GM18858 (cell line): ENCODE measurements around the gene EXOC7.

Experiments used
- ATAC-seq: cut with Tn5 transposase; IDR thresholded peaks from one replicate; pipeline ENCODE4 v1.9.1; 2021; ENCODE audit not compliant: unreplicated experiment

The EXOC7 gene

DNA sequence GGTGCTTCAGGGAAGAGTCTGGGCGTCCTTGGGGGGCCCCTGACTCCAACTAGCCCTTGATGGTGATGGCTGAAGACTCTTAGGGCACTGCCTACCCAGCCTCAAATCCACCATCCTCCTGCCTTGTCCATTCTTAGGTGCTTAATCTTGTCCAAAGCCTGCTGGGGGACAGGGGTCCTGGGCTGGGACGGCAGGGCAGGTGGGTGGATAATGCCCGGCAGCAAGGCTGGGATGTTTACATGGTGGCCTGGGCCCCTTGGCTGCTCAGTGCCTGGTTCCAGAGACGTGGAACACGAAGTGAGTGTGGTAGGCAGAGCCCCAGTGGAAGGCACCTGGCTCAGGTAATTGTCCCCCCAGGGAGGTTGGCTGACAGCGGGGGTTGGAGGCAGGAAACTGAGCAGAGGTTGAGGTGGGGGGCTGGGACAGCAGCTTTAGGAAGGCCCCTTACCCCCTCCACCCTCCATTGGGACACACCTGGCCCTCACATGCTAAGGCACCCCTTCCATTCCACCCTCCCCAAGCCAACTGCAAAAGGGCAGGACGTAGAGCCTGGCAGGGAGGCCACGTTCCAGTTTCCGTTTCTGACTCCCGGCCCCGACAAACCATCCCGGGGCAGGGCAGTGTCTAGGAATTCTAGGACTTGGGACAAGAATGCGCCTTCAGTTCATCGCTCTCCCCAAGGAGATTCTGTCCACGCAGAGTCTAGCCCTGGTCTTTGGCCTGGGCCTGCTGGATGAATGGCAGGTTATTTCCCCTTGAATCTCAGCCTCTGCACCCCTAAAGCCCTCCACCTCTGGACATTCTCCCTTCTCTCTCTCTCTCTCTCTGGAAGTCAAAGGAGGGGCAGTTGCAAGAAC is 35.5 kb upstream of the EXOC7 start:
- no peak for ATAC-seq

DNA sequence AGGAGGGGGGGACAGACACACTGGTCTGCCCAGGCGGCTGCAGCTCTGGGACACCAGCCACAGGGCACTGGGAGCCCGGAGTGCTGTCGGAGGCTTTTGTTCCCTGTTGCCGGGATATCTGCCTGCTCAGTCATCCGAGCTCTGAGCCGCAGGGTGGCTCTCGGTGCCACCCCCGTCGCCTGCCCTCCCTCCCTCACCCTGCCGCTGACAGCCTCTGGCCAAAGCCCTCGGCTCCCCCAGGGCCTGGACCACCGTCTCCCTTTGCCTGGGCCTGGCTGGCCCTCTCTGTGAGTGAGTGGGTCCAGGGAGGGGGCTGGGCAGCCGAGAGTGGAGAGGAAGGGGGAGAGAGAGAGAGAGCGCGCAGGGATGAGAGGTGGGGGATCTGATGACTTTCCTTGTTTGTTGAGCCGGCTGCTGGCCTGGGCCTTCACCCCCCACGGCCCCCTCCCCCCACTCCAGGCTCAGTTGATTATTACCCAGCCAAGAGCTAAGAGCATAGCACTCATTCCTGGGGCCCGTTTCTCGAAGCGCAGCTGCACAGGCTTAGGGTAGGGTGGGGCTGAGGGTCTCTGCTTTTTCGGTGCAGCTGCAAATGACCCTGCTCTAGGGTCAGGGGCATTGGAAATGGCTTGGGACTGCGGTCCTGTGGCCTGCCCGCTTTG is 34.8 kb upstream of the EXOC7 start:
- ATAC-seq, result no peak

DNA sequence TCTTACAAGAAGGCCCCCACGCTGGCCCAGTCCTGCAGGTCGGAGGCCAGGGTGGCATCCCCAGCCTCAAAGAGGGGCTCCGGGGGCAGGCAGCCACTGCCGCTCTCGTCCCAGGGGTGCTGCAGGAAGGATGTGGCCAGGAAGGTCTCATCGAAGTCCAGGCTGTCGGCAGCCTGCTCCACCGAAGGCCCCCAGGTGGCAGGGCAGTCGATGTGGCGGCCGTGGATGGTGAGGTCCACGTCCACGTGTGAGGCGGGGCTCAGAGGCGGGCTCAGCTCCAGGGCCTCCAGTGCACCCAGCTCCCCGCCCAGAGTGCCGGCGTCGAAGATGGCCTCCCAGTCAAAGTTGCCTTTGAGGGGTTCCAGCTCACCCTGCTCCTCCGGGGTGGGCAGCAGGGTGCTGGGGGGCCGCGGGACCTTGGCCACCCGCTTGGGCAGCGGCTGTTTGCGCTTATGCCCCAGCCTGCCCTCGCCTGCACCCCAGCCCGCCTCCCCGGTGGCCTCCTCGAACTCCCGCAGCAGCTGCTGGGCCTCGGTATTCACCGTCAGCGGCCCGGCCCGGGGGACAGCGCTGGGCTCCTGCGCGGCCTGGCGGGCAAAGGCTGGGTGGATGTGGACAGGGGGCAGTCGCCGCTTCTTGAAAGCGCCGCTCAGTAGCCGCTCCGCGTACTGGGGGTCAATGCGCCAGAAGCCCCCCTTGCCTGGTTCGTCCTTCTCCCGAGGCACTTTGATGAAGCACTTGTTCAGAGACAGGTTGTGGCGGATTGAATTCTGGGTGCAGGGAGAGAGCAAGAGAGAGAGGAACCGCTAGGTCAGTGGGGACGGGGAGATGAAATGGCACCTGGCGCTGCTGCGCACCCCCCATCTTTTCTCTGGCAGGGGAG is 34.0 kb upstream of the EXOC7 start:
- ATAC-seq, result no peak

DNA sequence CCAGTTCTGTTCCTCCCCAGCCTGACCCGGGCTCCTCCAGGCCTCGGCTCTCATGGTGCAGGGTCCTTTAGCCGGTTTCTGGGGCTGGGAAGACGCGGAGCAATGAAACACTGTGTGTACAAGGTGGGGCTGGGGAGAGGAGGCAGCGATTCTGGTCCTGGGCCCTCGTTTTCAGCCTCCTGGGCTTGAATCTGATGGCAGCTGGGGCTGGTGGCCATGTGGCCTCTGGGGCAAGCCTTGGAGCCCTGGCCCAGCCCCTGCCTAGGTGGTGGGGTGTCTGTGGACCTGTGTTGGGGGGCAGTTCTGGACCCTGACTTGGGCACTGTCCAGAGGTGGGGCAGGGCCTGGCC is 33.4 kb upstream of the EXOC7 start:
- ATAC-seq, result no peak

DNA sequence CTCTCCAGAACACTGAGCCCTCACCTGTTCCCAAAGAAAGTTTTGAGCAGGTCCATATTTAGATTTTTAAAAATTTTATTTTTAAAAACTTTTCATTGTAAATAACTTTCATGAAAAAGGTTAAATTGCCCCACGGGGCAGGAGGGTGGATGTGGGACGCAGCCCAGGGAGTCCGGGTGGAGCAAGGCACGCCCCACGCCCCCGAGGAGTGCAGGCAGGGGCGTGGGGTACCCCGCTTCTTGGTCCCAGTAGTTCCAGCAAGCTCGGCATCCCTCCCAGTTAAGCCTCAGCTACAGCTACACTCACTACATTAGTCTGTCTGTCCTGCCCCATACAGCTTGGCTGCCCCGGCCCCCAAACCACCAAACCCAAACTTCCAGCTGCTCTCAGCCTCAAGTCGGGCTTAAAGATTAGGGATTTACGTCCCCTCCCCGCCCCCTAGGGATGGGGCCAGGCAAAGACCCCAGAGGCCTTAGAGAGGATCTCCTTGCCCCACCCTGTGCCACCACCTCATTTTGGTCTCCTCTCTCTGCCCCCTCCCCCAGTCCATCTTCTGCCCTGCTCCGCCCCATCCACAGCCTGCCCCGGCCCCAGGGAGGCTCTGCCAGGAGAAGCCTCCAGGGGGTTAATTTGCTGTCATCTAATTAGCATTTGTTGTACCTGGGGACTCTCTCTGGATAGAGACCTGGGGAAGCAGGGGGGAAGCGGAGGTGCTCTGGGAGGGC is 32.9 kb upstream of the EXOC7 start:
- ATAC-seq, result no peak

DNA sequence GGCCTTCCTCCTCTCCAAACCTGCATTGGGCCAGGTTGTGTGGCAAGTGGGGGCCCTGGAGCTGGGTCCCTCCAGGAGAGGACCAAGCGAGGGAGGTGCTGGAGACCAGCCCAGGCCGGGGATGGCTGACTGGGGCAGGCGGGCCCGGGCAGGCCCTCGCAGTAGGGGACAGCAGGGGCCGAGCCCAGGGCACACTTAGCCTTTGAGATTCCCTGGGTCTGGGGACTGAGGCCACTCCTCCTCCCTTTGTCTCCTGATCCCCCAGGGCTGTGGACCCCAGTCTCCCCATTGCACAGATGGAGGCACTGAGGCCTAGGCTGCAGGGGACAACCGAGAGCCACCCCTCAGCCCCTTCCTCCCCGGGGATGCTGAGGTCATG is 32.2 kb upstream of the EXOC7 start:
- no peak for ATAC-seq

DNA sequence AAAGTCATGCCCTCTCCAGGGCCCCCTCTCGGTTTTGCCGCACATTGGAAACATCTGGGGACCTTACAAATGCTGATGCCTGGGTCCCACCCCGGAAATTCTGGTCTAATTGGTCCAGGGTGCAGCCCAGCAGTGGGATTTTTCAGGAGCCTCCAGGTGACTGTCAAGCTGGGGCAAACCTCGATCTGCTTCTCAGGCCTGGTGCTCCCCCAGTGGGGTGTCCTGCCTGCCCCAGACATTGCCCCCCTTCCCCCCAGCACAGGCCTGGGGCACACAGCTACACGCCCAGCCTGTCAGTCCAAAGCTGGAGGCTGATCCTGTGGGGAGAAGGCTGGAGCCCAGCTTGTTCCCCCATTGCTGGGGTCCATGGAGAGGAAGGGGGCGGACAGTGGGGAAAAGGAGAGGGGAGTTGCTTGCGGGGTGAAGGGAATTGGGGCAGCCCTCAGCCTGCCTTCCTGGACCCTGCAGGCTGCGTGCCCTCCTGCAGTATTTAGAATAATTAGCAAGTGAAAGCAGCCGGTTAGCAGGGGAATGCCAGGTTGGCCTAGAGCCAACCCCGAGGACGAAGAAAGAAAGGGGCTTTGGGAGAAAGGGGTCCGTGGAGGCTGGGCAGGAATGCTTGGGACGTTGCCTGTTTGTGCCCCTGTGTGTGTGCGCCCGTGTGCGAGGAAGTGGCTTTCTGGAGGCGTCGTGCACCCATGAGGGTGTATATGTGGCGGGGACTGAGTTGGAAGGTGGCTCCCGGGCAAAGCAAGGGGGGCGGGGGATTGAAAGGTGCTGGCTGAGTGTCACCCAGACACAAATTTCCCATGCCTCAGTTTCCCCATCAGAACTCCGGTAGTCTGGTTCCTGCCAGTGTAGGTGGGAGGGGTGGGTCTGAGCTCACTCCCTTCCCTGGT is 31.6 kb upstream of the EXOC7 start:
- no peak for ATAC-seq

DNA sequence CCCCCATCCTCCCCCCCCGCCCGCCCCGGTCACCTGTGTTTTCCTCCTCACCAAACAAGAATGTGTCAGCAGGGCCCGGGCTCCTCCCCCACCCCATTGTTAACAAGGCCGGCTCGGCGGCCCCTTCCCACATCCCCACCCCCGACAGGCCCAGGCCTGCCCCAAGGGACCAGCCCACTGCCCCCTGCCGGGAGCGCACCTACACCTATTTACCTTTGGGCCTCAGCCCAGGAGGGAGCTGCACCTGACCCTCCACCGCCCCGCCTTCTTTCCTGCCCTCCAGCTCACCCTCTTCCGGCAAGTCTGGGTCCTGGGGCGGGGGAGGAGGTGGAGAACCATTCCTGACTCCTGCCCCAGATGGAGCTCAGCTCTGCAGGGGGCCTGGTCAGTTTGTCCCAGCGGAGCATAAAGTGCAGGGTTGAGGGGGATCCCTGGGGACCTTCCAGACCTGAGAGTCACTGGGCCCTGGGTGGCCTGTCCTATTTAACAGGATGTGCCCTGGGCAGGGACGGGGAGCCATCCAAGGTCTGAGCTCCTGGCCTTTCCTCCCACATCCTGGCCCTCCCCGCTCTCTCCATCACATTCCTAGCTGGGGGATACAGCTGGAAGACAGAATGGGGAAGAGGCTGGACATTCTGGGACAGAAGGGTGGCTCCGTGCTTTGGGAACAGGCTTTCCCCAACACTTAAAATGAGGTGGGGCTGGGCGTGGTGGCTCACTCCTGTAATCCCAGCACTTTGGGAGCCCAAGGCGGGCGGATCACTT is 29.2 kb upstream of the EXOC7 start:
- no peak for ATAC-seq

DNA sequence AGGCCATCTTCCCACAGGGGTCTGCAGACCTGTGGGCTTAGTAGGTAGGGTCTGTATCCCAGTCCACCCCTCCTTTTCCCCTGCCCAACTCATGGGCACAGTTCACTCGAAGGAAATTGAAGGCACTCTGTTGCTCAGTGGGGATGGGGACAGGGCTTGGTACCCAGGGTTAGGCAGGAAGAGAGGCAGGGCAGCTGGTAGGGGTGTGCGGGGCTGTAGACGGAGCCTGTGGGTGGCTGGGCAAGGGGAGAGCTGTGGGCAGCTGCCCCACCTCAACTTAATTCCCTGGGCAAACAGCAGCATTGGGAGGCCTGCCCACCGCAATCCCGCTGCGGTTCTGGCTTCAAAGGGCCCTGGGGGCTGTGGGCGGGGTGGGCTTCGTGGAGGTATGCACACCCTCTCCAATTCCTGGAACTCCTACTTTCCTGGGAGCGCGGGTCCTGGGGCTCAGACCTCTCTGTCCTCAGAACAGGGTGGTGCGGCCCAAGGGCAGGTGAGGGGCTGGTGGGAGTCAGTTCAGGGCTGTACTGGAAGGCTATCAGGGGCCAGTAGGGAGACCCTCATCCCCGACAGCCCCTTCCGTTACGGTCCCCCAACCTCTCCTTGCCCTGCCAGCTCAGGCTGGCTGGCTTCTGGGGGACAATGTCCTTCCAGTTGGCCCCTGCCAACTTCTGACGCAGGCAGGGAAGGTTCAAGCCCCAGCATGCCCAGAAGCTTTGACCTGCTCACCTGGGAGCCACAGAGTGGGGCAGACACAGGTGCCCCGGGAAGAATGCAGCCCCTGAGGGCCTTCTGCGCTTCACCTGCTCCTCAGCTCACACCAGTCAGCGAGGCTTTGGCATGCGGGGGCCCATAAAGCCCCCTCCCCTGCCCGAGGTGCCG is 28.3 kb upstream of the EXOC7 start:
- no peak for ATAC-seq

DNA sequence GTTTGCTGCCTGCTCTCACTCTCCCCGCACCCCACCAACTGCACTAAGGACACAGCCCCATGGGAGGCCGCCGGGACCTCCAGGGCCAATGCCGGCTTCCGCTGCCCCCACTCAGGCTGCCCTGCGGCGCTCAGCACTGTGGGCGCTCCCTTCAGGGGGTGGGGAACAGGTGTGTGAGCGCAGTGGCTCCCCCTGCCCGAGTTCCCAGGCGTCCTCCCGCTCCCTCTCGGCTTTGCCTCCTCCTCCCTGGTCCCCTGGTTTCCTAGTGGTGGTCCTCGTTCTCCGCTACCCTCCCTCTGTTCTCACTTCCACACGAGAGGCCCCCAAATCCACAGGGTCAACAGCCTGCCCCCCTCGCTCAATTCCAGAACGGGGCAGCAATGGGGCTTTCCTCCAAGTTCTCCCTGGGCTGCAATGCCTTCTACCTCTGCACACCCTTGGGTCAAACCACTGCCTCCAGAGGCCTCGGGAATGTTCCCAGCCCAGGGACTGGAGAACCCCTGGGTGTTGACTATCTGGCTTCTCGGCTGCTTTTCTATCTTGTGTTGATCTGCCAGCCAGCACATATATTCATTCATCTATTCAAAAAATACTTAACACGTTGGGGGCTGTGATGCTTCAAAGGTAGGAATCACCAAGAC is 27.6 kb upstream of the EXOC7 start:
- ATAC-seq, result no peak

DNA sequence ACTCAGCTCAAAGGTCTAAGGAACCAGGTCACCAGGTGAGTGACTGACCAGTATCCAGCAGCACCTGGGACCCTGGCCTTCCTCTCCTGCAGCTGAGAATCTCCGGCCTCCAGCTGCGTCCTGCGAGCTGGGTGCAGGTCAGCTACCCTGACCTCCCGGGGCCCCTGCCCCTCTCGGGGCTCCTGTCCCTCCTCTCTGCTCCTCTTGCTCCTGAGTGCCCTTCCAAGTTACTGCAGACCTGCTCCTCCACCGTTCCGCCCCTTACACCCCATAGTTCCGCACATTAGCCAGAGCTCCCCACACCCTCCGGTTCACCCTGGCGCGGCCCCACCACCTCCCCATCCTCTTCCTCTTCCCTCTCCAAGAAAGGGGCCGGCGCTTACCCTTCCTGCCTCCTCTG is 26.9 kb upstream of the EXOC7 start:
- ATAC-seq, result no peak

DNA sequence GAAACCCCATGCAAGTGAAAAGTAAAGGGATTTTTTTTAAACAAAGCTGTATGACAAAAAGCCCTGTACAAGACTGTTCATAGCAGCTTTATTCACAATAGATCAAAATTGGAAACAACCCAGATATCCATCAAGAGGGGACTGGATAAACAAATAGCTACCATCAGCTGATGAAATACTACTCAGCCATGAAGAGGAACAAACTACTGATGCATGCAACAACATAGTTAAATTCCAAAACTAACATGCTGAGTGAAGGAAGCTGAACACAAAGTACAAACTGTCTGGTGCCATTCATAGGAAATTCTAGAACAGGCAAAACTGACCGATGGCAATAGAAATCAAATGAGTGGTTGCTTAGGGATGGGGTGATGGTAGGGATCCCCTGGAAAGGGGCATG is 22.3 kb upstream of the EXOC7 start:
- no peak for ATAC-seq

DNA sequence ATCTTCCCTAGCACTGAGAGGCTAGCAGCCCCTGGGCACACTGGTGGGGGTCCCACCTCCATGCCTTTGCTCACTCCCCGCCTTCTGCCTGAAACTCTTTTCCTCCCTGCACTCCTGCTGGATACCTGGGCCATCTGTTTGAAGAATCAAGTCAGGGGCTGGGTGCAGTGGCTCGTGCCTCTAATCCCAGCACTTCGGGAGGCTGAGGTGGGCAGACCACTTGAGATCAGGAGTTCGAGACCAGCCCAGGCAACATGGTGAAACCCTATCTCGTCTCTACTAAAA is 21.7 kb upstream of the EXOC7 start:
- ATAC-seq, result no peak

DNA sequence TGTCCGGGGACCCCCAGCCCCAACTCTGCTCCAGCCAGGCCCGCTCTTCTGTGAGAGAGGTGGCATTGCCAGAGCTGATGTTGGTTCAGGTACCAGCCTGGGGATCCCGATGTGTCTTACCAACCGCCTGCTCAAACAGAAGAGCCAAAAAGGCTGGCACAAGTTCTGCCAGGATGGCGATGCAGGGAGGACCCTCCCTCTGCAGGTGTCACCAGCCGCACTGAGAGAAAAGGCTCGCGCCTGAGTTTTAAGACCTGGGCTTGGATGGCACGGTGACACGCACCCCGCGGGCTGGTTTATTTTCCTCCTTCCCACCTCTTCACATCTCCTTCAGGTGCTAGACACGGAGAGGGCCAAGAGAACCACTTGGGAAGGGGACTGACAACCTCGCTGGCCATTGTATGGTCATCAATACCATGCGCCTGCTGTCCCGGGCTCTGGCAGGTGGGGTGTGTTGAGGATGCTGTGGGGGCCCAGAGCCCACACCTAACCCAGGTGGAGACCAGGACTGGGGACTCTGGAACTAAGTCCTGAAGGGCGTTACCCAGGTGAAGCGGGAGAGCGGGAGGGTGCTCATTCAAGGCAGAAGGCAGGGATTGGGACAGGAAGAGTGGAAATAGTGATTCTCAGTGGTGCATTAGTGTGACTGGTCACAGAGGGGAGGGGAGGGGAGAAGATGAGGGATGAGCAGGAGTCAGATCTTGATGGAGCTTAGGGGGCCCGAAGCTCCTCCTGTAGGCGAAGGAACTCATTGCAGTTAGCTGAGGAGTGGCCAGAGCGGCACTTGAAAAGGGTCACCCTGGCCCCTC is 21.2 kb upstream of the EXOC7 start:
- no peak for ATAC-seq

DNA sequence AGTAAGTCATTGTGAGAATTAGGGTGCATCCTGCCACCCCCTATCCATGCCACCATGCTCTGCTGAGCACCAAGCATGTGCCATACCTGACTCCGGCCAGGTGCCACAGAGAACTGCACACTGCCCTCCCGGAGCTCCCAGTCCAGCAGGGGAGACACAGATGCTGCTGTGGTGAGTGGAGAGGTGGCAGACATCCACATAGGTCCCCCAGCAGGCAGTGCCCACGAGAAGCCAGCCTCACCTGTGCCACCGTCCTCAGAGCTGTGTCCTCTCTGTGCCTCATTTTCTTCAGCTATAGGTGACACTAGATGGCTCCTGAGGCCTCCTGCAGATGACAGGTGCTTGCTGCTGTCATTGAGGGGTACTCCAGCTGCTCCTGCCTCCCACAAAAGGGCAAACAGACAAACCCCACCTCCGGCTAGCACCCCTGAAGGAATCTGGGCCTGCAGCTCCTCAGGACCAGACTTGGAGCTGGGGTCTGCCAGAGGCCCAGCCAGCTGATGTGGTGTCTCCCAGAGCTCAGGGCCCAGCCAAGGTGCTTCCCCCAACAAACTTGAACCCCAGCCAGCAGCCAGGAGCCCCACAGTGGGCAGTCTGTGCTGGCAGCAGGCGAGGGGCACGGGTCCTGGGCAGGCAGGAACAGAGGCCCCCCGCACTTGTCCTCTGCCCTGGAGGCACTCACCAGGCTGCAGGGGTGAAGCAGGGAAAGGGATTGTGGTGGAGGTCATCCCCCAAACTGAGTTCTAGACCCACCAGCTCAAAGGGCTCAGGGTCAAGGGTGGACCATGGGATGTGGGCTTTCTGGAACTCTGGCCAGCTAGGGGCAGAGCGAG is 20.4 kb upstream of the EXOC7 start:
- no peak for ATAC-seq

DNA sequence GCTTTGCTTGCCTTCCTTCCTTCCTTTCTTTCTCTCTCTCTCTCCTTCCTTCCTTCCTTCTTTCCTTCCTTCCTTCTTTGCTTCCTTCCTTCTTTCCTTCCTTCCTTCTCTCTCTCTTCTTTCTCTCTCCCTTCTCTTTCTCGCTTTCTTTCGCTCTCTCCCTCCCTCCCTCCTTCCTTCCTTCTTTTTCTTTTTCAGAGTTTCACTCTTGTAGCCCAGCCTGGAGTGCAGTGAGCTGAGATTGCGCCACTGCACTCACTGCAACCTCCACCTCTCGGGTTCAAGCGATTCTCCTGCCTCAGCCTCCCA is 19.6 kb upstream of the EXOC7 start:
- ATAC-seq, result no peak
